IMR-90 (cell line): ENCODE measurements around the gene TRAF1. TPM values are rescaled to one million over a fixed set of nuclear protein-coding genes. Genes with fewer than 3 reads are reported as not detected.

Source experiments
- ATAC-seq: fragments of 200-7000 bp; cut with Tn5 transposase; 2 replicates; pipeline ENCODE4 v1.9.1; 2020; ENCODE audit warnings: low read depth, mild to moderate bottlenecking, moderate library complexity
- BruUV-seq: library from RNA; stranded (reverse); fragments of 400-500 nt; replicated peaks from 2 replicates; lab custom pipeline; 2021; lab: Mats Ljungman, UMichigan
- CTCF ChIA-PET: fragments of 300-600 bp; formaldehyde crosslinking; extraction: SDS; loops from one replicate; lab custom pipeline; 2021; ENCODE audit warnings: antibody characterized with exemption; lab: Yijun Ruan, JAX
- POLR2A ChIA-PET: fragments of 300-600 bp; sonication (Branson Sonifier 250); formaldehyde crosslinking; loops from one replicate; lab custom pipeline; 2022; ENCODE audit warnings: antibody characterized with exemption; ENCODE audit not compliant: unreplicated experiment; lab: Charles Lee
- DNase-seq: peaks from one replicate; pipeline ENCODE4 v3.0.0; 2013
- H2AFZ ChIP-seq: replicated peaks from 2 replicates; pipeline ENCODE3; 2013; ENCODE audit warnings: low read length, mild to moderate bottlenecking; ENCODE audit not compliant: poor library complexity
- H2AK5ac ChIP-seq: 2 replicates; pipeline ENCODE4 v1.6.1; 2013; ENCODE audit warnings: low read depth, low read length, inconsistent platforms
- H2AK9ac ChIP-seq: replicated peaks from 2 replicates; pipeline ENCODE3; 2013; ENCODE audit warnings: mild to moderate bottlenecking, low read depth, low read length, moderate library complexity; ENCODE audit not compliant: poor library complexity
- H2BK120ac ChIP-seq: 2 replicates; pipeline ENCODE4 v1.6.1; 2013; ENCODE audit warnings: low read depth, low read length, inconsistent platforms
- H2BK15ac ChIP-seq: 3 replicates; pipeline ENCODE4 v1.6.1; 2013; ENCODE audit warnings: low read depth, low read length, inconsistent platforms
- H2BK20ac ChIP-seq: 2 replicates; pipeline ENCODE4 v1.6.1; 2013; ENCODE audit warnings: low read depth, mild to moderate bottlenecking, inconsistent platforms, low read length, moderate library complexity
- H2BK5ac ChIP-seq: 2 replicates; pipeline ENCODE4 v1.6.1; 2013; ENCODE audit warnings: mild to moderate bottlenecking, low read depth, low read length, inconsistent platforms; ENCODE audit not compliant: poor library complexity, severe bottlenecking
- H3K14ac ChIP-seq: replicated peaks from 2 replicates; pipeline ENCODE4 v1.6.1; 2013; ENCODE audit warnings: low read depth, low read length, inconsistent platforms
- H3K18ac ChIP-seq: 2 replicates; pipeline ENCODE4 v1.6.1; 2013; ENCODE audit warnings: low read depth, low read length, control low read depth
- H3K23ac ChIP-seq: 2 replicates; pipeline ENCODE4 v1.6.1; 2013; ENCODE audit warnings: low read depth, low read length, inconsistent platforms
- H3K27ac ChIP-seq: 2 replicates; pipeline ENCODE4 v1.5.1; 2013; ENCODE audit warnings: mild to moderate bottlenecking, control low read depth, low read length; ENCODE audit not compliant: insufficient read depth
- H3K27me3 ChIP-seq: 2 replicates; pipeline ENCODE4 v1.6.1; 2013; ENCODE audit warnings: low read length; ENCODE audit not compliant: control insufficient read depth, insufficient read depth
- H3K36me3 ChIP-seq: 2 replicates; pipeline ENCODE4 v1.6.1; 2013; ENCODE audit warnings: low read length, mixed read lengths; ENCODE audit not compliant: control insufficient read depth, insufficient read depth
- H3K4ac ChIP-seq: 2 replicates; pipeline ENCODE4 v1.6.1; 2013; ENCODE audit warnings: low read depth, low read length, inconsistent platforms
- H3K4me1 ChIP-seq: 2 replicates; pipeline ENCODE4 v1.6.1; 2013; ENCODE audit warnings: low read length, mixed read lengths; ENCODE audit not compliant: control insufficient read depth, insufficient read depth
- H3K4me2 ChIP-seq: 2 replicates; pipeline ENCODE4 v1.6.1; 2013; ENCODE audit warnings: low read depth, mild to moderate bottlenecking, control low read depth, low read length, moderate library complexity
- H3K4me3 ChIP-seq: 2 replicates; pipeline ENCODE4 v1.5.1; 2013; ENCODE audit warnings: low read depth, mild to moderate bottlenecking, control low read depth, low read length, moderate library complexity; ENCODE audit not compliant: insufficient read depth
- H3K56ac ChIP-seq: 2 replicates; pipeline ENCODE4 v1.6.1; 2013; ENCODE audit warnings: low read length, inconsistent platforms; ENCODE audit not compliant: insufficient read depth; ENCODE audit errors: extremely low read depth
- H3K79me1 ChIP-seq, 2 experiments: 2 replicates each; pipeline ENCODE4 v1.6.1; 2013; ENCODE audit warnings: low read length in 2 of 2, inconsistent platforms in 1 of 2, low read depth in 1 of 2
- H3K9ac ChIP-seq: 2 replicates; pipeline ENCODE4 v1.6.1; 2013; ENCODE audit warnings: low read depth, low read length, control low read depth
- H3K9me1 ChIP-seq: 2 replicates; pipeline ENCODE4 v1.6.1; 2013; ENCODE audit warnings: low read length, inconsistent platforms; ENCODE audit not compliant: insufficient read depth
- H3K9me3 ChIP-seq: 2 replicates; pipeline ENCODE4 v1.6.1; 2013; ENCODE audit warnings: low read length; ENCODE audit not compliant: control insufficient read depth, insufficient read depth
- H4K20me1 ChIP-seq: 2 replicates; pipeline ENCODE4 v1.6.1; 2013; ENCODE audit warnings: low read length, inconsistent platforms; ENCODE audit not compliant: insufficient read depth
- H4K5ac ChIP-seq: 2 replicates; pipeline ENCODE4 v1.6.1; 2013; ENCODE audit warnings: mild to moderate bottlenecking, low read depth, low read length, control low read depth
- H4K8ac ChIP-seq, 2 experiments: 2 replicates each; pipeline ENCODE4 v1.6.1; 2013; ENCODE audit warnings: low read depth in 2 of 2, low read length in 2 of 2, control low read depth in 1 of 2, inconsistent platforms in 1 of 2
- H4K91ac ChIP-seq: 2 replicates; pipeline ENCODE4 v1.6.1; 2013; ENCODE audit warnings: low read depth, low read length, inconsistent platforms; ENCODE audit not compliant: insufficient read depth
- BHLHE40 ChIP-seq: fragments of 150-350 bp; IDR thresholded peaks from 2 replicates; pipeline ENCODE4 v1.6.1; 2016; ENCODE audit warnings: mild to moderate bottlenecking, low read depth, low read length
- CEBPB ChIP-seq: IDR thresholded peaks from 2 replicates; pipeline ENCODE4 v1.6.1; 2012; ENCODE audit warnings: low read depth, low read length, improper control_type of control experiment
- CTCF ChIP-seq: conservative IDR thresholded peaks from 2 replicates; pipeline ENCODE4 v1.5.1; 2012; ENCODE audit warnings: mild to moderate bottlenecking, low read depth, low read length, improper control_type of control experiment
- ELK1 ChIP-seq: fragments of 150-350 bp; IDR thresholded peaks from 2 replicates; pipeline ENCODE4 v1.6.1; 2016; ENCODE audit warnings: low read depth, mild to moderate bottlenecking, low read length, moderate library complexity, borderline replicate concordance
- MAFK ChIP-seq: IDR thresholded peaks from 2 replicates; pipeline ENCODE4 v1.6.1; 2012; ENCODE audit warnings: low read depth, low read length, improper control_type of control experiment
- MAZ ChIP-seq: IDR thresholded peaks from 2 replicates; pipeline ENCODE4 v1.6.1; 2012; ENCODE audit warnings: low read depth, mild to moderate bottlenecking, low read length, improper control_type of control experiment, moderate library complexity, borderline replicate concordance
- MXI1 ChIP-seq: IDR thresholded peaks from 2 replicates; pipeline ENCODE4 v1.6.1; 2012; ENCODE audit warnings: low read depth, mild to moderate bottlenecking, low read length, moderate library complexity, borderline replicate concordance
- NFE2L2 ChIP-seq: fragments of 150-350 bp; IDR thresholded peaks from 2 replicates; pipeline ENCODE4 v1.6.1; 2016; ENCODE audit warnings: low read depth, mild to moderate bottlenecking, low read length
- POLR2A ChIP-seq: IDR thresholded peaks from 2 replicates; pipeline ENCODE4 v1.6.1; 2012; ENCODE audit warnings: mild to moderate bottlenecking, low read depth, low read length
- RAD21 ChIP-seq: IDR thresholded peaks from 2 replicates; pipeline ENCODE4 v1.6.1; 2012; ENCODE audit warnings: low read length, improper control_type of control experiment
- RCOR1 ChIP-seq: IDR thresholded peaks from 2 replicates; pipeline ENCODE4 v1.6.1; 2012; ENCODE audit warnings: mild to moderate bottlenecking, low read length, improper control_type of control experiment; ENCODE audit not compliant: insufficient replicate concordance
- RFX5 ChIP-seq: IDR thresholded peaks from 2 replicates; pipeline ENCODE4 v1.8.0; 2012; ENCODE audit warnings: low read depth, mild to moderate bottlenecking, low read length, moderate library complexity
- SMC3 ChIP-seq: fragments of 150-350 bp; IDR thresholded peaks from 2 replicates; pipeline ENCODE4 v1.6.1; 2016; ENCODE audit warnings: low read depth, mild to moderate bottlenecking, antibody characterized with exemption, low read length, moderate library complexity
- USF2 ChIP-seq: fragments of 150-350 bp; IDR thresholded peaks from 2 replicates; pipeline ENCODE4 v1.6.1; 2017; ENCODE audit warnings: mild to moderate bottlenecking, antibody characterized with exemption, low read length, low read depth
- WGBS, 2 experiments: methylation state at CpG; one replicate each; pipeline versions ENCODE4 v1.1.5 to v1.1.7; 2013; ENCODE audit warnings: missing lambda C conversion rate in 2 of 2; ENCODE audit not compliant: insufficient read length in 1 of 2; ENCODE audit errors: extremely low coverage in 2 of 2; 5-methylcytosine and 5-hydroxymethylcytosine counted together
- dilution Hi-C: fragments of 300-500 bp; cut with HindIII; formaldehyde crosslinking; loops from one replicate; pipeline ENCODE4 v1.14.3; 2018; ENCODE audit warnings: low sequenced_read_pairs; ENCODE audit not compliant: unreplicated experiment
- in situ Hi-C: fragments of 300-500 bp; cut with MboI; formaldehyde crosslinking; loops from 3 replicates; pipeline ENCODE4 v1.14.3; 2019; ENCODE audit warnings: low sequenced_read_pairs, inconsistent platforms, mixed read lengths
- intact Hi-C: fragments of 100-400 bp; cut with micrococcal nuclease; formaldehyde crosslinking; loops from 2 replicates; pipeline ENCODE4 v1.10.0; 2022
- polyA plus RNA-seq, 3 experiments: library from polyadenylated mRNA; depleted of rRNA; stranded (reverse); fragments of >200 nt; gene quantifications; 2 replicates each; pipeline ENCODE4 v1.2.3, GENCODE V29; 2012; ENCODE audit warnings: low replicate concordance in 1 of 3
- total RNA-seq: library from RNA; depleted of rRNA; stranded (reverse); fragments of >200 nt; gene quantifications from 2 replicates; pipeline ENCODE4 v1.2.3, GENCODE V29; 2012

The TRAF1 gene
- total and polyA plus RNA-seq, 2 of the 4 experiments (the other 2 are of a cell fraction): 3.9 to 4.1 TPM

GRCh38 chr9:120924698-120925534 is 1.7 kb downstream of the TRAF1 start:
- Histone ChIP-seq H3K23ac (peak overlapping the region; percentile 21; the same call in 1 of the 2 replicates), H3K4me2 (no peak overlapping the region), H2BK15ac (peak overlapping the region; percentile 92; the same call in 1 of the 3 replicates), H3K9ac (no peak overlapping the region), H3K36me3 (no peaks in the 10 kb centered on the region), H4K5ac (no peak overlapping the region), H3K18ac (no peak overlapping the region), H2BK120ac (peak overlapping the region; percentile 92), H3K27ac (no peak overlapping the region), H3K27me3 (no peaks in the 10 kb centered on the region), H2AFZ (no peak overlapping the region), H2AK5ac (peak overlapping the region; percentile 84), H3K4me1 (peaks cover 21% of the 10 kb centered on the region), H2BK20ac (peak overlapping the region; percentile 60; the same call in 1 of the 2 replicates), H3K14ac (peak overlapping the region; percentile 94), H3K79me1 (peaks cover 0 to 31% of the 10 kb centered on the region in 2 experiments; a peak in 2 of 4 replicates), H4K8ac (peak overlapping the region; percentile 75 to 88), H2AK9ac (peak overlapping the region; percentile 6), H2BK5ac (peak overlapping the region; percentile 7), H3K9me1 (peaks cover 29% of the 10 kb centered on the region), H3K9me3 (no peaks in the 10 kb centered on the region), H3K4ac (peak overlapping the region; percentile 94), H4K91ac (peak overlapping the region; percentile 38; the same call in 1 of the 2 replicates), H3K56ac (peak overlapping the region; percentile 70; the same call in 1 of the 2 replicates), H3K4me3 (no peak overlapping the region), H4K20me1 (no peaks in the 10 kb centered on the region)
- in situ Hi-C loops: no loop called here
- ChIA-PET POLR2A (no interaction called here), CTCF (interaction anchor here (0.6 kb wide), 1 partner anchor 11 kb away, joined by 3 read pairs; no protein-coding TSS in a partner anchor)
- WGBS, 2 experiments: 100% methylated on average over 2 of the region's 11 CpGs; no CpG with 5 or more reads in 1 of the 2 experiments
- dilution Hi-C loops: no loop called here
- no TSS peak for BruUV-seq
- ATAC-seq: no peak
- intact Hi-C loops: no loop called here
- DNase-seq: peak; percentile 35
- no peak for TF ChIP-seq RFX5
- TF ChIP-seq MAFK: no peak
- TF ChIP-seq CTCF: no peak
- no peak for TF ChIP-seq BHLHE40
- TF ChIP-seq CEBPB: no peak
- no peak for TF ChIP-seq USF2
- no peak for TF ChIP-seq NFE2L2
- no peak for TF ChIP-seq MXI1
- TF ChIP-seq POLR2A: no peak
- TF ChIP-seq MAZ: no peak
- TF ChIP-seq SMC3: no peak
- no peak for TF ChIP-seq RAD21
- no peak for TF ChIP-seq ELK1
- TF ChIP-seq RCOR1: no peak
